Kidney glomerular epithelial cell (primary cell): ENCODE data around the gene R3HDM1.
"Not testable (repeated sequence)": the region's sequence is repeated elsewhere in the genome, so short reads cannot be mapped to it uniquely, and the experiment has no call there.

Experiments used
- DNase-seq: peaks from one replicate; lab custom pipeline; 2025; lab: John Stamatoyannopoulos, UW

R3HDM1 gene

DNA sequence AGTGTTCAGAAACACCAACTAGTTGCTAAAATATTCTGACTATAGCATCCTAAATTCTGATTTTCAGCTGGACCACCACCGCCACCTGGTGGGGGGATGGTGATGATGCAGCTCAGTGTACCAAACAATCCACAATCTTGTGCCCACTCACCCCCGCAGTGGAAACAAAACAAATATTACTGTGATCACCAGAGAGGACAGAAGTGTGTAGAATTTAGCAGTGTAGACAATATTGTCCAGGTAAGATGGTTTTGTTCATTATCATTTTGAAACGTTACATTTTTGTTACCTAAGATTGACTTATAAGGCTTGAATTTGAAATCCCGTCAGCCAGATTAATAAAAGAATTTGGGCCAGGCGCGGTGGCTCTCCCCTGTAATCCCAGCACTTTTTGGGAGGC is 178.7 kb downstream of the R3HDM1 start:
- DNase-seq, result no peak

- DNase-seq, result not testable (repeated sequence)
Measured at GRCh38 chr2:135715086-135715485, 183.8 kb downstream of the R3HDM1 start.

DNA sequence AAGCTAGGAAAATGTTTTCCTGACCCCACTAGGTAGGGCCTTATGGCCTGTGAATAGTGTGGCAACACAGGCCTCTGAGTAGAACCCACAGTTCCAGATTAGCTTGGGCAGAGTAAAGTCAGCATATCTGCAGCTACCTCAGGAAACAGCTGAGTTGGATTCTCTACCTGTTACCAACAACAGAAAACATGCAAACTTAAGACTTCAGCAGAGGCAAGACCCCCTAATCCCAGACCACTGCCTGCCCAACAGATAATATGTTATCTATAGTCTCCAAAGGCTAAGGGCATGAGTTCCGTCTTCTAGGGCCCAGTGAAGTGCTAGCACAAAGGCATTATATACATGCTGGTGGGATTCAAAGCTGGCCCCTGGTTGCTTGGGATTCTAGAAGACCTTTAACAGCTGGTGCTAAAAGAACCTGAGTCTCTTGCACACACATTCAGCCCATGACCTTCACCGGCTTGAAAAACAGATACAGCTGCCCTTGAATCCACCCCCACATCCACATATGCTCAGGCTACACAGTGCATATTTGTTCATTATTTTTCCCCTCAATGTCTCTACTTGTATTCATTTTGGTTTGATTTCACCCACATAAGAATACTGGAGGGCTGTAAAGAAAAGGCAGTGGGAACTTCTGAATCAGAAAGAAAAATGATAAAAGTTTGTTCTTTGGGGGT is 196.9 kb downstream of the R3HDM1 start:
- no peak for DNase-seq

DNA sequence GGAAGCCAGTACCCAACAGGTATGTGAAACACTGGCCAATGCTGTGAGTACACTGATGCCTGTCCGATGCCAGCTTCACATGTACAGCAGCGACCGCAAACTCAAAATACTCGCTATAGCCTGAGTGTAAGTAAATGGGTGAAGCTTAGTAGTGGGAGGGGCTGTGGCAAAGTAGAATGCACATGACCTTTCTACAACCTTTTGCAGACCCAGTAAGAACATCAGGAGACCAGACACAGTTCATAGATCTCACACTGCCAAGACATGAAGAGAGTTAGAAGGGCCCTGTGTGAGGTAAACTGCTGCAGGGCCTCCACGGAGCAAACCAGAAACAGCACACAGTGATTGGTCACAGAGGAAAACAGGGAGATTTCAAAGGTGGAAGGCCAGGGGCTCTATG is 201.3 kb downstream of the R3HDM1 start:
- no peak for DNase-seq

GRCh38 chr2:135733045-135733444 is 201.8 kb downstream of the R3HDM1 start:
- DNase-seq, result no peak

DNA sequence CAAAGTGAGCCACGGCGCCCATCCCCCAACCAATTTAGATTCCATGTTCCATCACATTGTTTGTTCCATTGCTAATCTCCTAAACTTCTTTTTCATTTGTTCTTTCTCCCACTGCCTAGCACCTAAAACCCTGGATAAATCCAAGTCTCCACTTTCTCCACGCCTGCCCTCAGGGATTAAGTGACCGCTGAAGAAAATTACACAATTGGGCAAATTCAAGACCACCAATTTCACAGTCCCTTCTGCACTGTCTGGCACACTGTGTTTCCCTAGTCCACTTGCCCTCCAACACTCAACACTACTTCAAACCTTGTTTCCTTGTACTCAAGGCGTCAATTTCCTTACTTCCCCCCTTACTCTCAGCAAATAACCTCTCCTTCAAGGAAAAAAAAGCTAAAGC is 205.3 kb downstream of the R3HDM1 start:
- DNase-seq, result no peak

GRCh38 chr2:135740206-135740605 is 208.9 kb downstream of the R3HDM1 start:
- DNase-seq, result no peak

GRCh38 chr2:135741043-135741394 is 209.7 kb downstream of the R3HDM1 start:
- no peak for DNase-seq

DNA sequence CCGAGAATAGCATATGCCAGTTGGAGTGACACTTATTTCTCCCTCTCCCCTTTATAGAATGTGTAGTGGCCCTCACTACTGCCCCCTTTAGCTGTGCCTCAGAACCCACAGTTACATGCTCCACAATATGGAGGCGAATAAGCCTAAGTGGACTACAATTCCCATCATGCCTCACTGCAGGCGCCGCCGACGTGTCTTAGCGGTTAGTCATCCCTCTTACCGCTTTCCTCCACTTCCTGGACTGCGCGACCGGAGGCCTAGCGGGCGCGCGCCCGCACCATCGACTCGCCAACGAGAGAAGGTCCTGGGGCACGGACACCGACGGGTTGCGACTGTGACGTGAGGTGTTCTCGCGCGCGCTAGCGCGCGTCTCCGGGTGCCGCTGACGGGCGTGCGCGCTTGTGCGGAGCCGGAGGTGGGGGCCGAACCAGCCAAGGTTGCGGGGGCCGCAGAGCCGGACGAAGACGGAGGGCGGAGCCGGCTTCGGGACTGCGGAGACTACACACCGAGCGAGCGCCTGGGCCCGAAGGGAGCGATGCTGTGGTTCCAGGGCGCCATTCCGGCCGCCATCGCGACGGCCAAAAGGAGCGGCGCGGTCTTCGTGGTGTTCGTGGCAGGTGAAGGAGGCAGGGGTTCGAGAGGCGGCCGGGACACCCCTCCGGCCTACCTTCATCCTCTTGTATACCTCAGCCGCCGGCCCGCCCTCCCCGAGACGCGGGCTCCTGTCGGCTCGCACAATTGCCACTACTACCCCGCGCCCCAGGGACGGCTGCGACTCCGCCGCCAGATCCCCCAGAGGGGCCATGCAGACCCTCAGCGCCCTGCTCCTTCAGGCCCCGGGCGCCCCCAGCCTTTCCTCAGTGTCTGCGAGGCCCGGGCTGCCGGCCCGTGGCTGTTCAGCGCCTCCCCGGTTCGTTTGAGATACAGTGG is 210.4 kb downstream of the R3HDM1 start, which contains the start of gene UBXN4:
UBXN4 (plus strand) TSS at position 461 of the 930 bp plus-strand sequence; CDS start at position 536, 75 bp downstream.
- DNase-seq, result peak; percentile 98

- DNase-seq, result peak; percentile 69
Measured at GRCh38 chr2:135742325-135742757, 211.1 kb downstream of the R3HDM1 start.

GRCh38 chr2:135743860-135744259 is 212.6 kb downstream of the R3HDM1 start:
- DNase-seq, result no peak

GRCh38 chr2:135744760-135745314 is 213.6 kb downstream of the R3HDM1 start:
- no peak for DNase-seq

- peak; percentile 66 for DNase-seq
Measured at GRCh38 chr2:135745545-135745944, 214.3 kb downstream of the R3HDM1 start.

DNA sequence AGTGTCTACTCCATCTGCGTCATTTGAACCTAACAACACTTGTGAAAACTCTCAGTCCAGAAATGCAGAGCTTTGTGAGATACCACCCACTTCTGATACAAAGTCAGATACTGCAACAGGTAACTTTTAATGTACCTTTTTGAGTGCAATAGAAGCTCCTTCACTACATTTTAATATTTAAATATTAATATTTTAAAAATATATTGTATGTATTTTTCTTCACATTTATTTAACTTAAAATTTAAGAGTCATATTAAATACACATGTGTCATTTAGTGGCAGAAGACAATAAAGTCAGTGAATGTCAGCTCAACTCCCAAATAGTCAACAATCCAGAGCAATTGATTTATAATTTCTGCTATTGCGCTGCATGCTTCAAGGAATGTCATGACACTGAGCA is 224.3 kb downstream of the R3HDM1 start:
- no peak for DNase-seq

- DNase-seq, result no peak
Measured at GRCh38 chr2:135756692-135757091, 225.4 kb downstream of the R3HDM1 start.

DNA sequence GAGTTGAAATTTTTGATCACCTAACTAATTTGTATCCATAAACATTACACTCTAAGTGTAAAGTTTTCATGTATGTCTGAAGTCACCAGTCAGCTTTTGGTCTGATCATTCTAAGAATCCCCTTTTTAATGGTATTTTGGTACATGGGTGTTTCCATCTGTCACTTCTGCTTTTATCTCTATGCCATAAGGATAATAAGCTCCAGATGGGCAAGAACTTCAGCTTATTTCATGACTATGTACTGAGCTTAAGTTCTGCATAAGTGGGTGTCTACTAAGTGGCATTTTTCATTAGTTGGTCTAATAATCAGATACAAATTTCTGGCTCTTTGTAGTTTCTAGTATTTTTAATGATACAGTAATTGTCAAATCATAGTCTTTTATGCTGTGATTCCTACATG is 230.7 kb downstream of the R3HDM1 start:
- DNase-seq, result no peak

GRCh38 chr2:135762530-135762929 is 231.2 kb downstream of the R3HDM1 start:
- DNase-seq, result no peak

- no peak for DNase-seq
Measured at GRCh38 chr2:135768863-135769262, 237.6 kb downstream of the R3HDM1 start.

DNA sequence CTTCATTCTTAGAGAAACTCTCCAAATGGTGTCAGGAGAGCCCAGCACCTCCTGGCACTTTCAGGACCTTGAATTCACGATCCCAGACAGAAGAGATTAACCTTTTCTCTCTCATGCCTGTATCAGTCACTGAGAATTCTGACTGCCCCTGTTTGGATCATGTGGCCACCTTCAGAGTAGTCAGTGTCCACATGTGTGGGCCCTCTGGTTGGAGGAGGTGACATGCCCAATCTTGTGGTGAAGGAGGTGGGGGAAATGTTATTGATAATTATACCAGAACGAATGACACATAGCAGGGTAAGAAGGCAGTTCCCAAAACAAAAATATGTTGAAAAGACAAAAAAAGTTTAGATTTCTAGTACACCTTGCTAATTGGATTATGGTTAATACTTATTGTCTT is 242.0 kb downstream of the R3HDM1 start:
- DNase-seq, result no peak

GRCh38 chr2:135773917-135774316 is 242.6 kb downstream of the R3HDM1 start:
- DNase-seq, result no peak
